Fibroblast of peridontal ligament (primary cell): Measurements from ENCODE around the gene DPH1.
"Not testable (repeated sequence)": the region's sequence is repeated elsewhere in the genome, so short reads cannot be mapped to it uniquely, and the experiment has no call there.

Experiments used
- DNase-seq: peaks from one replicate; pipeline ENCODE4 v3.0.0-alpha.2; 2010; ENCODE audit errors: extremely low read depth

Gene DPH1

DNA sequence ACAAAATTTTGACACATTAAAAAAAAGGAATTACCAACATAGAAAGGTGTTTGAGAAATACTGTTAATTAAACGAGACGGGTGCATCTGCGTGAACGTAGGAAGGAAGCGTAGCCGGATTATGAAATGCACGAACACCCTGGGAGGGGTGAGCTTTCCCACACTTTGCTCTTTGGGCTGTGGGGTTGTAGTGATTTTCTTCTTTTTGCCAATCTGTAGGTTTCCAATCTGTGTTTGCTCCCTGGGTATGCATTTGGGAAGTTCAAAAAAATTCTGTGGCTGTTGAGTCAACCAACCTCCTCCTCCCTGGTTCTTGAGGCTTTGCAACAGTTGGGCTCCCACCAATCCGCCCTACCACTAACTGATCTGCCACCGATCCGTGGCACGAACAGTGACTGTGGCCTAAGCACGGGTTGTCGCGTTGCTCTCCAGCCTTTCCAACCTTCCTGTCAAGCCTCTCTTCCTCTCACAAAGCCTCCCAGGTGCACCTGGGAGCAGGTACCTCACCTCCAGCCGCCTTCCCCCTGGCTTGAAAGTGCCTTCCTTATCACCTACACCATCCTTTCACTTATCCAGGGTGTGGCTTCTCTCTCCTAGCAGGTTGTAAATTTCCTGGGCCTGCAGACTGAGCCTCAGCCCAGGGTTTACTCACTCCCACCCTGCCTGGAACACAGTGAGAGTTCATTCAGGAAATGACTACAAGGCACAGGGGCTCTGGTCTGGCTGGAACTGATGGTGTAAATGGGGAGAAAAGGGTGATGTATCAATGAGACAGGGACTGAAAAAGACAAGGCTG is 21.4 kb upstream of the DPH1 start:
- DNase-seq: no peak

DNA sequence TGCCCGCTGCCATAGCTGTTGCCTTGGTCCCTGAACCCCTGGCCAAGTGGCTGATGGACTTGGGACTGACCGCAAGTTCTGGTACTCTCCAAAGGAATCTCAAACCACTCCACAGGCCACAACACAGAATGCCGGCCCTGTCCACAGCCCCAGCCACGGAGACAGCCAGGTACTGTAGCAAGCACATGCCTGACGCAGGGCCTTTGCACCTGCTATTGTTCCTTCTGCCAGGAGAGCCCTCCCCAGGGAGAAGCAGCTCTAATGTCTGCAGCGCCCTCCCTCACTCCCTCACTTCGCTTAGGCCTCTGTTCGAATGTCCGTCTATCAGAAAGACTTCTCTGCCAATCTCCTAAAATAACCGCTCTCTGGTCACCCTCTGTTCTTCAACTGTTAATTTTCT is 20.2 kb upstream of the DPH1 start:
- DNase-seq: no peak

DNA sequence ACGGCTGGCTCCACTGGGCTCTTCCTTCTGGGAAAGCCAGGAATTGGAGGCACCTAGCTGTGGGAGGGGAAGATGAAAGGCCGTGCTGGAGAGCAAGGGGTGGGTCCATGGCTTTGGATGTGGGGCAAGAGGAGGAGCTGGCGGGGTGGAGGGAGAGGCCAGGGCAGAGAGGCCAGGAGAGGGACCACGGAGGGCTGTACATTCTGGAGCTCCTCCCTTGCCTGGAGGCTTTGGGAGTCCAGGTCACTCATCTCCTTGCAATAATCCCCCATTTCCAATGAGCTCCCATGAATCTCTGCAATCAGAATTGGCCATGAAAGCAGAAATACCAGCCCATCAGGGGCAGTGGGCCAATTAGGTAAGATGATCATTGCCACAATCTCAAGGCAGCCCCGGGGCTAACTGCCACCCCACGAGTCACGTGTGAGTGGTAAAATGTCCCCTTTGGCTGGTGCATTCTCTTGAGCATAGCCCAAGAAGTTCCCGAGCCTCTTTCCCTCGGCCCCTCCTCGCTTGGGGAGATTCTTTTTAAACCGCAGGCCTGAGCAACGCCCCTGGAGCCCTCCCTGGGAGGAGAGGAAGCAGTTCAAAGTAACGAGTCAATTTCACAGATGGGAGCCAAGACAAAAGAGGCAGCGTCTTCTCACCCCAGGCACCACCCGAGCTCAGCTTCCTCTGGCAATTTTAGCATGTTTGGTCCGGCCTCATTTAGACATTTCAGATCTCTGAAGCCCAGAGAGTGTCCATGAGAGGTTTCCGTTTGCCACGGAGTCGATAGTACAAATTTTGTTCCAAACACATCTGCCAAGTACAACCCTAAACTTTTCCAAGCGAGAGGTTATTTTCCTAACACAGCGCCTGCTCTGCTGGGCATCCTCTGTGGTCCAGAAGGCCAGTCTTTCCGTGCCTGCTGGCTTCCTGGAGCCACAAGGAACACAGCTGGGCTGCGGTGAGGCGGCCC is 18.3 kb upstream of the DPH1 start:
- DNase-seq: peak; percentile 79

DNA sequence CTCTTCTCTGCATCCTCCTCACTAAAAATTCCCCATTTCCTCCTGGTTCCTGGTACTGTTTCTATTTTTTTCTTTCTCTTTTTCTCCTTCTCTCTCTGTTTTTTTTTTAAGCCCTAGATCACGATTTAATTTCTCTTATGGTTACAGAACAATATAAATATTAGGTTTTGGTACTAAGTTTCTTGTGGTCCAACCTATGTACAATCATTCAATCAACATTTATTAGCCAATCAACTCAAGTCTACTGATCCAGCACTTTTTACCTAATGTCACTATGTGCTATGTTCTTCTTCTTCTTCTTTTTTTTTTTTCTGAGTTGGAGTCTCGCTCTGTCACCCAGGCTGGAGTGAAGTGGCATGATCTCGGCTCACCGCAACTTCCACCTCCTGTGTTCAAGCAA is 17.5 kb upstream of the DPH1 start:
- DNase-seq: no peak

DNA sequence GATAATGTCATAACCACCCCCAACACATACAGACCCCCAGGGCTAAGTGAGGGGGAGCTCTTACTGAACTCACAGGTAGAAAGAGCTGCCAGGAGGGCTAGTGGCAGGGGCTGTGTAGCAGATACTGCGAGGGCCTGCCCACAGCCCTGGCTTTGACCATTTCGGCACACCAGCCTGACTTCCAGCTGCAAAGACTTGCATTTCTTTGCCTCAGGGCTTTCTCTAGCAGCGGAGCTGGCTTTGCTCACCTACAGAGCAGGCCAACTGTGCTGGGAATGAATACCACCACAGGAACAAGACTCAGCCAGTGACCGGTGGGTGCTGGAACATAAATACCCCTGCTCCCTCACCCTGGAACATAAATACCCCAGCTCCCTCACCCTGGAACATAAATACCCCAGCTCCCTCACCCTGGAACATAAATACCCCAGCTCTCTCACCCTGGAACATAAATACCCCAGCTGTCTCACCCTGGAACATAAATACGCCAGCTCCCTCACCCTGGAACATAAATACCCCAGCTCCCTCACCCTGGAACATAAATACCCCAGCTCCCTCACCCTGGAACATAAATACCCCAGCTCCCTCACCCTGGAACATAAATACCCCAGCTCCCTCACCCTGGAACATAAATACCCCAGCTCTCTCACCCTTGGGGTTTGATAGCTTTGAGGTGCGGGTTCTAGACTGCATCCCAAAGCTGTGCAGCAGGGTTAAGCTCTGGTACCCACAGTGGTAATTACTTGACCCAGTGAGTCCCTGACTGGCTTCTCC is 16.5 kb upstream of the DPH1 start:
- DNase-seq: not testable (repeated sequence)

DNA sequence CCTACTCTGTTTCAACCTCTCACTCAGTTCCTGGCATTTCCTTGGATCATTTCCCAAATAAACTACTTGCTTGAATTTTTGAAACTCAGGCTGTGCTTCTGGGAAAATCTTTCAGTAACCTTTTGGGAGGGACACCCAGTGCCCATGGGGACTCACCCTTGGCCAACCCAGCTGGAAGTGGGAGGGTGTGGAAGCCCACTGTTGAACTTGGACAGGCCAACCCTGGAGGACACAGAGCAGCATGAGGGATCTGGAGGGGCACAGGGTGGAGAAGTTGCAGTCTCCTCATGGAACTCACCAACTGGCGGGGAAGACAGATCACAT is 16.0 kb upstream of the DPH1 start:
- DNase-seq: no peak

DNA sequence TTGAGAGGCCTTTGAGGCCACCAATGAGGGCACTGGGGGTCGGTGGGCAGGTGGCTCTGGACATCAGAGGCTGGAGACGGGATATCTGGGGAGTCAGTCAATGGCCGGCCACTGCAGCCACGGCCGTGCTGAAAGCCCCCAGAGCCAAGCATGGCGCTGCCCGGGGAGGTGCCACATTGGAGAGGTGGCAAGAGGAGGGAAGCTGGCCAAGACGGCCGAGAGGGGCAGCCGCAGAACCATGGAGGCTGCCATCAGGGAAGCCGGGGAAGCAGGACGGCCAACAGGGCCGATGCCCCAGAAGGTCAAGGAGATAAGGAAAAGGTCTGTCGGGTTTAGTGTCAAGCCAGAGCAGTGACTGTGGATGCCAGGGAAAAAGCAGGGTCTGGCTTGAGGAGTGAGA is 14.6 kb upstream of the DPH1 start:
- no peak for DNase-seq

DNA sequence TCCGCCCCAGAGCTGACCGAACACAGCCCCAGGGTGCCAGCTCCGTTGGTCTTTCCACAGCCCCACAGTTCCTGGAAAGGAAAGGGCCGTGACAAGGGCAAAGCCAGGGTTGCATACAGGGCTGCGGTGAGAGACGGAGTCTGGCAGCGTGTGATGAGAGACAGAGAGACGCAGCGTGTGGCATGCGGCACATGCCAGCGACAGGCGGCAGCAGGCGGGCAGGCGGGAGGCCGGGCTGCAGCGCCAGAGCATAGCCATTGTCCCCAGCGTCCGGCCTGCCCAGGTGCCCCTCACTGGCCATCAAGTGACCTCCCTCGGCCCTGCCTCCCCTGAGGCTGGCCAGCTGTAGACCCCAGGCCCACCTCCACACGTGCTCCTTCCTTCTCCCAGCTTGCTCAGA is 13.5 kb upstream of the DPH1 start:
- DNase-seq: no peak

DNA sequence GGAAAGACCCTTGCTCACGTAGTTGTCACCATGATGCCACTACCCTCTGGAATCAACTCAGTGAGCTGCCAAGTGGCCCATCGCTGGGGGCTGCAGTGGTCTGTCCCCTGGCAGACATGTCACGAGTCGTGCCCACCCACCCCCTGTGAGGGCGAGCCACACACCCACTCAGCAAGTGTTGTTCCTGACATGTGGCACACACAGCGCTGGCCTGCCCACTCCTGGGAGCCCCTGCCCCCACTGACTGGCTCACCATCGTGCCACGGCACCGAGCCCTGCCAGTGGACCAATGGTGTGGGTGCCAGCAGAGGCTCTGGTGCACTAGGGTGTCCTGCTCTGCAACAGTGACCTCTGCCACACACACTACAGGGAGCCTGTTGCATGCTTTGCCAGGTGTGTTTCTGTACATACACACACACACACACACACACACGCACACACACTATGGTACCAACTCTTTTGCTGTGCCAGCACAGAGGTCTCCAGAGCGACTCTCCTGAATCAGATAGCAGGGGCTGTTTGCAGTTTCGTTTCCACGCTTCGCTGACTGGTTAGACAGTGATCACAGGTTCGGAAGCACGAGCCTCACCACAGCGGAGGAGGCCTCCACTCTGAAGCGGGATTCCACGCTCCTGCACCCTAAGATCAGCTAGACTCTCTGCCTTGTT is 12.5 kb upstream of the DPH1 start:
- DNase-seq: no peak

DNA sequence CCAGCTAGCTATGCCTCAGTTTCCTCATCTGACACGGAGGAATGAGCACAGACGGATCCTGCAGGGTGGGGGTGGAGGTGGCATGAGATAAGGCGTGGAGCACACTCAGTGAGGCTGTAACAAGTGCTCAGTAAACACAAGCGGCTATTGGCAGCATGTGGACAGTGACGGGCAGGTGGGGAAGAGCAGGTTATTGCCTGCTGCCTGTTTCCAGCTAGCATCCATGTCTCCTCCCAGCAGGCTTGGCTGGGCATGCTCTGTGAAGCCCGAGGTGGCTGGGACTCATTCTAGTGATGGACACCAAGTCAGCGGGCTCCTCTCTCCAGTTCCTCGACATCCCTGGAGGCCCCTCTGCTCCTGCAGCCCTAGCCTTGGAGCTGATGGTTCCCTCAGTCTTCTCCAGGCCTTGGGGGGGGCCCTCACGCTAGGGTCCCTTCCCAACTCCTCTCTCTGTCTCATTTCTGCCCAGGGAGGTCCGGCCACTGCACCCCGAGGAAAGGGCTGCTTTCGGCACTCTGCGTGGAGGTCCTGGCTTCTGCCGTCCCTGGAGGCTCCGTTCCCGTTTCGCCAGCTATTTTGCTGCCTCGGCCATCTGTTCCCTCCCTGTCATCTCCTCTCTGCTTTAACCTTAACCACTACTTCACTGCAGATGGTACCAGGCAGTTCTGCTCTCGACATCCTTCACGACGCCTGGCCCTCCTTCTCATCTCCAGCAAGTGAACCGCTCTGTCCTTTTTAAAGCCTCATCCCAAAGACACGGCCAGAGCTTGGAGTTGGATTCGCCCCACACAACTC is 11.0 kb upstream of the DPH1 start:
- DNase-seq: no peak

DNA sequence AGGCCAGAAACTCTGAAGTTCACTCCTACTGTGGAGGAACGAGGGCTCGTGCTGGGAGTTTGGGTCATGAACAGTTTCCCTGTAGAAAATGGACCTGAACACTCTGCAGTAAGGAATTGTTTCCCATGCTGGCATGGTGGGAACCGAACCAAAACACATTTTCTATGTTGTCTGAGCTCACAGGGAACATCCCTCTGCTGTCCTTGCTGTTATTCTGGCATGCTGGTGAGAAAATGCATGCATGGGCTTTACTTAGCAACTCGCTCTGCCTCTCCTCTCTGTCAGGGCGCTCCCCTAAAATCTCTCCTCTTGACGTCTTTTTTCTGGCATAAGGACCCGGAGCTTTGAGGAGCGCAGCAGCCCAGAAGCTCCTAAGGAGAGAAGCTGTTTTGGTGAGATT is 10.2 kb upstream of the DPH1 start:
- DNase-seq: no peak

DNA sequence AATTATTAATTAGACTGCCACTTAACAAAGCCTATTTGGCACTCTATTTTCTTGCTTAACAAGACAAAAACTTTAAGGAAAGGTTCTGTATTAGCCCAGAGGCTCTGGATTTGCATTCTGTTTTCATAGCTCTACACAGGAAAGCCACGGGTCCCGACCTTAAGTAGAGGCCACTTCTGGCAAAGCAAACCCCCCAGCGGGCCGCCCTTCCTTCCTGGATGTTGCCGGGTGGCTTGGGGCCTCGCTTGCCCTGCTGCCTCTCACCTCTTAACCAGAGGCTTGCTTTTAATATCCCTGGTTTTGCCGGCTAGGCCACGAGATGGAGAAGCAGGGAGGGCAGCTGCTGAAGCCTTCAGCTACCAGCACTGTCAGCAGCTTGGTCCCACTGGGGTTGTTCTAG is 9.2 kb upstream of the DPH1 start:
- no peak for DNase-seq

DNA sequence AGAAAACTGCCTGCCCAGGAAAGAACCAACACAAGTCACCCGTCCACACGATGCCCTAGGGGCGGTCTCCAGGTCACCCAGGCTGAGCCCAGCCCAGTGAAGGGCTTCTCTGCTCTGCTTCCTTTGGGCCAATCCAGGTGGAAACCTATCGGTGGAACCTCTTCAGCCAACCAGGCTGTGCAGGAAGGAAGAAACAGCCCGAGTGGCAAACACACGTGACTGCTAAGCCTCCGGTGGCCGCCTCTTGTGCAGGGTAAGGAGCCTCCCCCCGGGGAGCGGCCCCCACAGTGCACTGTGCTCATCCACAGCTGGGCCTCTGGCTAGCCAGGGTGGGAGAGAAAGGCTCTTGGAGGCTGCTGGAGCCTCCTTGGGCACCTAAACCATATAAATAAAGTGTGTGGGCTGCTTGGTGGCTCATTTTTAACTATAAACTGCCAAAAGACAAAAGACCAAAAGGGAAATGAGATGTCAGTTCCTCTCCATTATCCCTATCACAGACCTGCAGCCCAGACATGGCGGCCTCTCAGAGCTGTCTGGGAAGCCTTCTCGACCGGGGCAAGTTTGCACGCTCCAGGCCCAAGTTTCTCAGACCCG is 7.2 kb upstream of the DPH1 start:
- DNase-seq: no peak

DNA sequence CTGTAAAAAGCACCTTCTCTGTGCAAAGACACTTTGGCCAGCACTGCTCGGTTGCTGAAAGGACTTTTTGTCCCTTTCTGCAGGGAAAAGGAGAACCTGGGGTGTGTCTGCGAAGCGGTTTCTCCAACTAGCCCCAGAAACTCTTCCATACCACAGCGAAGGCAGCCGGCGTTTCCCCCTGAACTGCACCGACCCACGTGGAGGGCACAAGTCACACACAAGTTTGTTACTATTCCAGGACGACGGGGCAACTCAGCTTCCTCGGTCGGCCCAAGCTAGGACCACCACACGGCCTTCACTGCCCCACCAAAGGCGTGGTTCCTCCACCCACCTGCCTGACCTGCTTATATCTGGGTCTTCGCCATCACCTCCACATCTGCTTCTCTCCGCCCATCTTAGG is 6.7 kb upstream of the DPH1 start:
- DNase-seq: no peak

DNA sequence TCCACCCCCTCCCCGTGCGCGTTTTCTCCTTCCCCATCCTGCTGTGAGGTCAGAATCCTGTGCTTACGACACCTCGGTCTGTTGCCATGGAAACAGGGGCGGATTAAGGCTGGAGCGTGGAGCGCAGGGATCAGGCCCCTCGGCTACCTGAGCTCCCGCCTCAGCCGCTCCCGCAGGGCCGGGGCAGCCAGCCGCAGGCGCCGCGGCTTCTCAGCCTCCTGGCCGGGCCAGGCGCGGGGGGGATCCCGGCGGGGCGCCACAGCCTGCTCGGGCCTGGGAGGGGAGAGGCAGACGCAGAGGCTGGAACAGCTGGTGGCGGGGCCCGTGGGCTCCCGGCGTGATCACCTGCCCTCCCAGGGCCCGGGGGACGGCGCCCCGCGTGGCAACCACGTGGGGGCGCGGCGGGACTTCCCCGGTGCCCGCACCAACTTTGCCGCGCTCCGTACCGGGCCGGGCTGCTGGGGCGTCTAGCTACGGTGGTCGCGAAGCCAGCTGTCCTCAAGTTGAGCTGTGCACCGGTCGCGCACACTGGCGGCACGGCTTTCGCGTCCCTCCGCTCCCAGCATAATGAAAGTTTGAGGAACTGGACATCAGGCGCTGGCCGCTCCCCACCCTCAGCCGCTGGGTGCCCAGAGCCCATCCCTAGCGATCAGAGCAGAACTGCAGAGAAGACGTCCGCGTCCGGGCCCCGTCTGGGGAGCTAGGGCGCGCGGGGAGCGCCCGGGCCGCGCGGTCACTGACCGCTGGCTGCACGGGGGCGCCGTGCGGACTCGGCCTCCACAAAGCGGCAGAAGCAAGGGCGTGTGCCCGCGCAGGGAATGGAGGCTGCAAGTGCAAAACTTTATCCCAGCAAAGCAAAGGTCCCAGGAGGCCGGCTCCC is 6.0 kb upstream of the DPH1 start:
- no peak for DNase-seq

DNA sequence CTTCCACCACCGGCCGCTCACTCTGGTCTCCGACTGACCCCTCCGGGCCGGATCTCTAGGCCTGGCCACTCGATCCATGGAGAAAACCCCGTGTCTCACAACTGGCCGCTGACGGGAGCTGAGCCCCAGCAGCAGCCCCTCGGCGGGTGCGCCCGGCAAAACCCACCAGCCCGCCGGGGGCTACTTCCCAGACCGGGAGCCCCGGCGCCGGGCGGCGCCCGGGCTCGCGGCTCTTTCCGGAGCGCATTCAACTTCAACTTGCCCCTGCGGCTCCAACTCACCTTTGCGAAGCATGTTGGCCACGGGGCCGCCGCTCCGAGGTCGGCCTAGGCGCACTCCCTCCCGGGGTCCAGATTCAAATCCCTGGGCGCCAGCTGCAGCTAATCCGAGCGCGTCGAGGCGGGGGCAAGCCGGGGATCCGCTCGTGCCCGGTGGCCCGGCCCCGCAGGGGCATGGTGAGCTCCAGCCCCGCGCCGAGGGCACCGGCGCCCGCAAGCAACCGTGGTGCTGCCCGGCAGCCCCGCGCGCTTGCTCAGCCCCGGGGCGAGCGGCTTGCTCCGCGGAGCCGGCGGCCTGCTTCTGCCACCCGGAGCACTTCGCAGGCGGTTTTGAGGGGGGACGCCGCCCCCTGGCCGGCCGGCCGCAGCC is 5.3 kb upstream of the DPH1 start:
- DNase-seq: no peak

DNA sequence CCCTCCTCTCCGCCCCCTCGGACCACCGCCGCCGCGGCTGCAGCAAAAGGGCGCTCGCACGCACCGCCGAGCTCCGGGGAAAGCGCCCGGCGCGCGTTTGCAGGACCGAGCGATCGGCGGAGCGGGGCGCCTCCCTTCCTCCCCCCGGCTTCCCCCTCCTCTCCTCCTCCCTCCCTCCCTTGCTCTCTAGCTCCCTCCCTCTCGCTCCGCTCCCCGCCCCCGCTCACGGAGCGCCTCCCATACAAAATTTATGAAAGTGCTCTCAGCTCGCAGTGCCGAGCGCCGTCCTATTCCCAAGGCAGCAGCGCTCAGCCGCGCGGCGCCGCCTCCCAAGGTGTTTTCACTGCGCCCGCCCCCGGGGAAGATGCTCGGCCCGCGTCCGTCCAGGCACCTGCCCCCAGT is 4.7 kb upstream of the DPH1 start, which contains the start of gene RTN4RL1:
RTN4RL1 (minus strand) TSS at position 115 of the 402 bp plus-strand sequence. CDS start 469 bp downstream, outside the sequence.
- DNase-seq: peak; percentile 56

DNA sequence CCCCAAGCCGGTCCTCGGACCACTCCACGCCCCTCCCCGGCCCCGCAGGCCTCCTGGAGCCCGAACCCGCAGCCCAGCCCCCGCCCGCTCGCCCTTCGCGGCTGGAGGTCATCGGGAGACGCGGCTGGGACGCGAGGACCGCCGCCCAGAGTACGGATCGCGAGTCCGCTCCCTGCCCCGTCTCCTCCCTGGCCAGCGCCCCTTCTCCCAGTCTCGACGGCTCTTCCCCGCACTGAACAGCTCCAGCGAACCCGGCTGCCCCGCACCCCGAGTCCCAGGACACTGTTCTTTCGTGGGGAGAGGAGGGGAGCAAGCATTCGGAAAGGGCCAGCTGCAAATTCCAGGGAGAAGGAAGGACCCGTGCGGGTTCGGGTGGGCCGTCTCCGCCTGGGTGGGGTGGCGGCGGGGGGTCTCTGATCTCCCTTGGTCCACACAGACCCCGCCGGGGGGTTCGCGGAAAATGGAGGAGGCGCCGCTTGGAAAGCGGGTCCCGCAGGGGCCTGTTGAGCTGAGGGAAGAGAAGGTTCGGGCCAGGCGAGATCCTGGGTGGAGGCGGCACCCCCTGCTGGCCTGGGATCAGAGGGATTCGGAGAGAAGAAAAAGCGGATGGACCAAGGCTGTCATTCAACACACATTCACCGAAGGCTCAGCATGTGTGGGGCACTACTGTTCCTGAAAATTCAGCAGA is 4.2 kb upstream of the DPH1 start:
- peak; percentile 65 for DNase-seq
